Adrenal gland (tissue), 12 donors: ENCODE measurements around the gene NTHL1. TPM values are rescaled to one million over a fixed set of nuclear protein-coding genes. Genes with fewer than 3 reads are reported as not detected.

Experiments
- DNase-seq, 7 donors: peaks; one replicate each; pipeline ENCODE4 v3.0.0-alpha.2; 2019 to 2020
- H3K27ac ChIP-seq, 5 donors: fragments of 200-600 bp; sonication (generic) in 4 of 5; 1 replicate in 3 of 5; 2 replicates in 2 of 5; pipeline versions ENCODE4 v1.5.1 to v1.8.0; 2016 to 2020; ENCODE audit warnings: mild to moderate bottlenecking in 1 of 5
- H3K27me3 ChIP-seq: fragments of 200-600 bp; 2 replicates; pipeline ENCODE4 v1.8.0; 2021
- H3K36me3 ChIP-seq, 2 donors: fragments of 200-600 bp; replicated peaks in 1 of 2; 1 replicate in 1 of 2; 2 replicates in 1 of 2; pipeline versions ENCODE4 v1.5.1 to v1.8.0; 2018 to 2022
- H3K4me1 ChIP-seq, 2 donors: fragments of 200-600 bp; replicated peaks in 1 of 2; 1 replicate in 1 of 2; 2 replicates in 1 of 2; pipeline versions ENCODE4 v1.5.1 to v1.8.0; 2018 to 2021
- H3K4me3 ChIP-seq, 4 donors: fragments of 200-600 bp; sonication (generic) in 3 of 4; one replicate each; pipeline ENCODE4 v1.5.1; 2016 to 2018
- H3K9me3 ChIP-seq, 3 donors: fragments of 200-600 bp; sonication (generic) in 1 of 3; replicated peaks in 1 of 3; 1 replicate in 2 of 3; 2 replicates in 1 of 3; pipeline versions ENCODE4 v1.5.1 to v1.8.0; 2016 to 2021
- POLR2A ChIP-seq, 2 donors: fragments of 450-650 bp; IDR thresholded peaks; one replicate each; pipeline ENCODE4 v1.6.1; 2017; ENCODE audit warnings: antibody characterized with exemption in 2 of 2, mild to moderate bottlenecking in 2 of 2, moderate library complexity in 1 of 2
- WGBS, 4 donors: extraction: QIAGEN DNeasy Blood & Tissue Kit in 2 of 4; methylation state at CpG; one replicate each; pipeline versions ENCODE4 v1.1.5 to v1.1.7; 2013 to 2017; 5-methylcytosine and 5-hydroxymethylcytosine counted together
- intact Hi-C, 2 donors: fragments of 100-400 bp; cut with DNase I; formaldehyde crosslinking; loops; one replicate each; pipeline versions ENCODE4 v1.14.1 to v1.15.0; 2022 to 2023
- polyA plus RNA-seq, 3 donors: library from polyadenylated mRNA; stranded (reverse); fragments of 200-250 nt in 2 of 3; fragments of 350-450 nt in 1 of 3; fragmentation: Illumina TruSeq in 1 of 3; extraction: RNeasy Lipid Tissue Mini Kit (QIAGEN cat#74804) in 1 of 3; gene quantifications; one replicate each; pipeline ENCODE4 v1.2.3, GENCODE V29; 2013 to 2014
- total RNA-seq, 9 donors: library from RNA; depleted of rRNA in 4 of 9; stranded (reverse); fragments of >200 nt in 4 of 9; fragments of 120-200 nt in 1 of 9; fragmentation: NEBNext Ultra II Directional in 1 of 9; extraction: Animal tissue kit (Norgen Biotek cat#: 25700) in 1 of 9; gene quantifications; one replicate each; pipeline versions ENCODE4 v1.1.0 to v1.2.4, GENCODE V29; 2013 to 2023
- TF ChIP-seq, protein P1 (sequence below), 6 experiments: fragments of 450-650 bp in 4 of 6; fragments of 200-600 bp in 2 of 6; sonication (generic) in 1 of 6; IDR thresholded peaks; 1 replicate in 5 of 6; 2 replicates in 1 of 6; pipeline versions ENCODE4 v1.5.1 to v1.8.0; 2016 to 2021; ENCODE audit warnings: antibody characterized with exemption in 6 of 6, mild to moderate bottlenecking in 2 of 6, moderate library complexity in 1 of 6
- donor health status: healthy with polysubstance abuse.
- donor health status: Bipolar disorder and iron deficiency.
- donor health status: DM: yes; HTN: yes; CAD: no.
- donor health status: DM: no; HTN: no; CAD: no.
- donor health status: DM: no; HTN: no; CAD: no.
- donor health status: DM: yes; HTN: yes; CAD: no.

The NTHL1 gene
- total and polyA plus RNA-seq, 12 donors, result 1.5 to 36.6 (median 17.2) TPM

DNA sequence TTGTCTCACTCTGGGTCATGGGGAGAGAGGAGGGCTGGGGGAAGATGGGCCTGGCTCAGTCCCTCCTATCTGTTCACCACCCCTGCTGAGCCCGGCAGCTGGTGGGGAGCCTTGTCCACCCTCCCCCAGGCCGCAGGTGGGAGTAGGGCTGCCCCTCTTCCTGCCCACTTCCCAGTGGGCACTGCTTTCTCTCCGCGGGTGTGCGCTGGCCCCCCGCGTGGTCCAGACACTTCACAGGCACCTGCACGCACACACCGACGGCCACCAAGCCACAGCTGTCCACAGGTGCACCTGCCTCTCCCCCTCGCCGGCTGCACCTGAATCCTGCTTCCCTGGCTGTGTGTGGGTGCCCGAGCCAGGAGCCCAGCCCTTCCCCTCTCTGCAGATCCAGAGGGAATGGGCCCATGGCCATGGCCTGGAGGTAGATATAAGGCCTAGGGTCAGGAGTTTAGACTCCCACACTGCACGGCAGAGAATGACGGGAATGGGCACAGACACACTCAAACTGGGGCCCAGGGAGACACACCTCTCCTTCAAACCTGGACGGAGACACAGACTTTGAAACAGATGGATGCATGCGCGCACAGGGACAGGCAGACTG is 18.9 kb downstream of the NTHL1 start:
- WGBS, 4 donors, result 80 to 86% (median 84%) methylated on average over 15 to 18 of the region's 18 CpGs
- no peaks in the 10 kb centered on the region for H3K9me3 ChIP-seq
- no peaks in the 10 kb centered on the region for H3K27me3 ChIP-seq
- peak overlapping the region in 1 of 4 donors; percentile 84 for H3K4me3 ChIP-seq
- H3K36me3 ChIP-seq, result no peaks in the 10 kb centered on the region
- DNase-seq, result peak in 1 of 7 donors; percentile 20
- H3K27ac ChIP-seq, result peak overlapping the region in 1 of 5 donors; percentile 79
- TF ChIP-seq, protein P1, sequence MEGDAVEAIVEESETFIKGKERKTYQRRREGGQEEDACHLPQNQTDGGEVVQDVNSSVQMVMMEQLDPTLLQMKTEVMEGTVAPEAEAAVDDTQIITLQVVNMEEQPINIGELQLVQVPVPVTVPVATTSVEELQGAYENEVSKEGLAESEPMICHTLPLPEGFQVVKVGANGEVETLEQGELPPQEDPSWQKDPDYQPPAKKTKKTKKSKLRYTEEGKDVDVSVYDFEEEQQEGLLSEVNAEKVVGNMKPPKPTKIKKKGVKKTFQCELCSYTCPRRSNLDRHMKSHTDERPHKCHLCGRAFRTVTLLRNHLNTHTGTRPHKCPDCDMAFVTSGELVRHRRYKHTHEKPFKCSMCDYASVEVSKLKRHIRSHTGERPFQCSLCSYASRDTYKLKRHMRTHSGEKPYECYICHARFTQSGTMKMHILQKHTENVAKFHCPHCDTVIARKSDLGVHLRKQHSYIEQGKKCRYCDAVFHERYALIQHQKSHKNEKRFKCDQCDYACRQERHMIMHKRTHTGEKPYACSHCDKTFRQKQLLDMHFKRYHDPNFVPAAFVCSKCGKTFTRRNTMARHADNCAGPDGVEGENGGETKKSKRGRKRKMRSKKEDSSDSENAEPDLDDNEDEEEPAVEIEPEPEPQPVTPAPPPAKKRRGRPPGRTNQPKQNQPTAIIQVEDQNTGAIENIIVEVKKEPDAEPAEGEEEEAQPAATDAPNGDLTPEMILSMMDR (IDR thresholded peaks at IDR 0.05), result no peak
- TF ChIP-seq POLR2A (IDR thresholded peaks at IDR 0.05), result no peak
- H3K4me1 ChIP-seq, result peaks cover 10 to 44% of the 10 kb centered on the region in 2 donors
- intact Hi-C loops, result no loop called here

DNA sequence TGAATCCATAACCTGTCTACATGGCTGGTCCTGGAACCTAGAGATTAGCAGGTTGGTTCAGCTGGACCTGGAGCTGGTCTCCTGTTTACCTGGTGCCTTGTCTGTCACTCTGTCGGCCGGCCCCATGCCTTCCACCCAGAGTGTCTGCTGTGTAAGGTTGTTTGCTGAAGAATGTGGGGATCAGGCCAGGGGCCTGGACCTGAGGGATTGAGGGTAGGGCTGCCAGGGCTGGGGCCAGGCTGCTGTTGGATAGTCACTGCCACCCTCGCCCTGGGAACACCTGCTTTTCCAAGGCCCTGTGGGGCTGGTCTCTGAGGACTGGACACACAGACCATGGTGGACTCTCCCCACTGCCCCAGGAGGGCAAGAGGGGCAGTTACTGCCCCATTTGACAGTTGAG is 19.5 kb downstream of the NTHL1 start:
- WGBS, 4 donors, result 63 to 100% (median 74%) methylated on average over 1 to 3 of the region's 3 CpGs
- intact Hi-C loops, result no loop called here
- TF ChIP-seq, protein P1 (IDR thresholded peaks at IDR 0.05), result no peak
- no peak for TF ChIP-seq POLR2A (IDR thresholded peaks at IDR 0.05)

DNA sequence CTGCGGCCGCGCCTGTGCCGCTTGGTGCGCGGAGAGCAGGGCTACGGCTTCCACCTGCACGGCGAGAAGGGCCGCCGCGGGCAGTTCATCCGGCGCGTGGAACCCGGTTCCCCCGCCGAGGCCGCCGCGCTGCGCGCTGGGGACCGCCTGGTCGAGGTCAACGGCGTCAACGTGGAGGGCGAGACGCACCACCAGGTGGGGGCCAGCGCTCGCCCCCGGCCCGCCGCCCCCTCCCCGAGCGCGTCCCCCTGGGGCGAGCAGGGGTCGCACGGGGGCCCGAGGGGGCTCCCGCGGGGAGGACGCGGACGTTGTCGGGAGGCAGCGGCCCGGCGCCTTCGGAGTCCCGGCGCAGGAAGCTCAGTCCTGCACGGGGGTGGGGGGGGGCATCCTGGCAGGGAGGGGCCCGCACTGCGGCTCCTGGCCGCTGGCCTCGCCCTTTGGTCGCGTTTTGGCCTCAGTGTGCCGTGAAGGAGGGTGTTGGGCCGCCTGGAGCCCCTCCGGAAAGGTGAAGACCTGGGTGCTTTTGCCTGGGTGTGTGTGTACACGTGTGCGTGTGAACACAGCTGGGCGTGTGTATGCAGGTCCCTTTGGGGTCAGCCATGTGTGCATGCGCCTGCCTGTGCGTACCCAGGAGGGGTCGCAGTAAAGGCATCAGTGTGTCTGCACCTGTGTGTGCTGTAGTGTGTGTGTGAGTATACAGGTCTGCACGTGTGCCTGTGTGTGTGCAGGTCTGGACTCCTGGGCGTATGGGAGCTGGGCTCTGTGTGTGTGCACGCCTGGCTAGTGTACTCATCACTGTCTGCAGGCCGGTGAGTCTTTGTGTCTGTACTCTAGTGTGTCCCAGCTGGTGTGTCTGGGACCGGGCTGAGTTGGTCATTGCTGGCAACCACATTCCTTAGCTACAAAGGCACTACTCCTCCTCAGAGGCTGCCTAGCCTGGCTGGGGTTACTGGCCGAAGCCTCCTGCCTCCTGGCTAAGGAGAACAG is 20.3 kb downstream of the NTHL1 start:
- Histone ChIP-seq H3K4me1 (peaks cover 14 to 40% of the 10 kb centered on the region in 2 donors), H3K9me3 (no peaks in the 10 kb centered on the region), H3K27me3 (no peaks in the 10 kb centered on the region), H3K36me3 (no peaks in the 10 kb centered on the region), H3K27ac (peak overlapping the region in 4 of 5 donors; percentile 32 to 79 (median 40)), H3K4me3 (peak overlapping the region in 2 of 4 donors; percentile 34 to 84)
- DNase-seq, result peak in 3 of 7 donors; percentile 18 to 32 (median 19)
- WGBS, 4 donors, result 7 to 72% (median 19%) methylated on average over 5 to 76 of the region's 76 CpGs
- TF ChIP-seq, protein P1 (IDR thresholded peaks at IDR 0.05), result no peak
- no peak for TF ChIP-seq POLR2A (IDR thresholded peaks at IDR 0.05)
- intact Hi-C loops, result no loop called here

More for the DNA sequence above, 19.5 kb downstream of the NTHL1 start:
- Histone ChIP-seq H3K4me1 (peaks cover 10 to 43% of the 10 kb centered on the region in 2 donors), H3K9me3 (no peaks in the 10 kb centered on the region), H3K4me3 (peak overlapping the region in 1 of 4 donors; percentile 84), H3K36me3 (no peaks in the 10 kb centered on the region), H3K27ac (peak overlapping the region in 1 of 5 donors; percentile 79), H3K27me3 (no peaks in the 10 kb centered on the region)
- DNase-seq, result peak in 1 of 7 donors; percentile 17

DNA sequence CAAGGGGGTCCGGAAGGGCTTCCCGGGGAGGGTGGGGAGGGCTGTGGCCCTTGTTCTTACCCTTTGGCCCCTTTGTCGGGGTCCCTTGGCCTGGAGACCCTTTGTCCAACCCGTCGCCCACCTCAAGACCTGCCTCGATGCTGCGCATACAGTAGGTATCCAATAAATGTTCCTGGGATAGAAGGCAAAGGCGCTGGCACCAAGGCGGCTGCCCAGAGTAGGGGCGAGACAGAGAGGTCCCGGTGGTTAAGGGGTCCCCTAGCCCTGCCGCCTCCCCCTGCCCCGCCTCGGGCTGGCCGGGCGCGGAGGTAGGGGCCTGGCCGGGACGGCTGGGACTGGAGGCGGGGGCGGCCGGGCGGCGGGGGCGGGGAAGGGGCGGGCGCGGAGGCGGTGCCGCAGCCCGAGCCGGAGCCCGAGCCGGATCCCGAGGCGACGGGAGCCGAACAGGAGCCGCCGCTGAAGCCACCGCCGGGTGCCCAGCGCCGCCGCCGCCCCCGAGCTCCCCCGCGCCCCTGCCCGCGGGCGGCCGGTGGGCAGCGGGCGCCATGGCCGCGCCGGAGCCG is 21.1 kb downstream of the NTHL1 start, which contains the start of gene NHERF2:
Gene NHERF2, plus strand, starts transcription at position 442 of the 563 bp plus-strand sequence. Its CDS starts 104 bp downstream, at position 546.
- peaks cover 14 to 38% of the 10 kb centered on the region in 2 donors for H3K4me1 ChIP-seq
- H3K4me3 ChIP-seq, result peak within 1 kb of the TSS in 2 of 4 donors; percentile 34 to 84
- peak in 1 of 2 donors; percentile 29 for TF ChIP-seq POLR2A (IDR thresholded peaks at IDR 0.05)
- TF ChIP-seq, protein P1 (IDR thresholded peaks at IDR 0.05), result no peak
- peak within 1 kb of the TSS in 4 of 5 donors; percentile 32 to 79 (median 48) for H3K27ac ChIP-seq
- H3K36me3 ChIP-seq, result no peaks in the 10 kb centered on the region
- DNase-seq, result peak in 3 of 7 donors; percentile 8 to 50 (median 43)
- no peaks in the 10 kb centered on the region for H3K9me3 ChIP-seq
- intact Hi-C loops, result no loop called here
- 8 to 47% (median 22%) methylated on average over 1 to 53 of the region's 59 CpGs for WGBS, 4 donors
- H3K27me3 ChIP-seq, result no peaks in the 10 kb centered on the region
